OCI-LY3 (cell line): ENCODE results near the gene GGA3.
A peak's percentile ranks its signal among the peaks of the same experiment; 100 is the strongest.

Source experiments
- EZH2phosphoT487 ChIP-seq: fragments of 200-600 bp; shearing (Covaris generic); IDR thresholded peaks from 2 replicates; pipeline ENCODE4 v1.6.1; 2018; ENCODE audit warnings: antibody characterized with exemption, mixed run types, low read depth
- TF ChIP-seq, protein P1 (sequence below): fragments of 200-600, 300-600 bp; sonication (generic); IDR thresholded peaks from 2 replicates; pipeline ENCODE4 v1.5.1; 2014; ENCODE audit warnings: antibody characterized with exemption, low read length, low read depth

DNA sequence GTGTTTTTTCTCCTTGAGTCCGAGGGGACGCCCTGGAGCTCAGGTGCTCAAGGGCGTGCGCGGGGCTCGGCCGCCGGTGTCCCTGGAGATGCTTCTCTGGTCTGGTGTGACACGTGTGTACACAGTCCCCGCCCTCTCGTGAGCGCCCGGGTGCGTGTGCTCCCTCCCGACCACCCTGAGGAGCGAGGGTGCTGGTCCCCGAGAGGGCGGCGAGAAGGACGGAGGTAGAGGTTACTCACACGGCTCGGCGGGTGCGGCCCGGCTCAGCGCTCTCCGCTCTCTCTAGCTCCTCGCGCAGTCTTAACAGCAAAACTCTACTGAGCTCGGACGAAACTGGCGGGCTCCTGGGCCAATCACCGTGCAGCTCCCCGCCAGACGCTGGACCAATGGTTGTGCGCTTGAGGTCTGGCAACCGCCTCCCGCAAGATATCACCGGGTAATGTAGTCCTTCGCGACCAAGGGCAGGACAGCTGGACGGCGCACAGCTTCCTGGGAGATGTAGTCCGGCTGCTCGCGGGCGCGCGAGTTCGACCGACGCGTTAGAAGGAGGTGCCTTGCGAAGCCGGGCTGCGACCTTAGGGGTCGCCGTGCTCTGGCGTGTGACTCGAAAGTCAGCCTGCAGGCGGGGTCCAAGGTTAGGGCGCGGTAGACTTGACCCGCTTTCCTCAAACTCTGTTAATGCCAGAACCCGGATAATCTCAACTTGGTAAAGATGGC is 27.9 kb upstream of the GGA3 start, which contains the start of gene SLC25A19:
- TF ChIP-seq EZH2phosphoT487 = no peak
- TF ChIP-seq, protein P1, sequence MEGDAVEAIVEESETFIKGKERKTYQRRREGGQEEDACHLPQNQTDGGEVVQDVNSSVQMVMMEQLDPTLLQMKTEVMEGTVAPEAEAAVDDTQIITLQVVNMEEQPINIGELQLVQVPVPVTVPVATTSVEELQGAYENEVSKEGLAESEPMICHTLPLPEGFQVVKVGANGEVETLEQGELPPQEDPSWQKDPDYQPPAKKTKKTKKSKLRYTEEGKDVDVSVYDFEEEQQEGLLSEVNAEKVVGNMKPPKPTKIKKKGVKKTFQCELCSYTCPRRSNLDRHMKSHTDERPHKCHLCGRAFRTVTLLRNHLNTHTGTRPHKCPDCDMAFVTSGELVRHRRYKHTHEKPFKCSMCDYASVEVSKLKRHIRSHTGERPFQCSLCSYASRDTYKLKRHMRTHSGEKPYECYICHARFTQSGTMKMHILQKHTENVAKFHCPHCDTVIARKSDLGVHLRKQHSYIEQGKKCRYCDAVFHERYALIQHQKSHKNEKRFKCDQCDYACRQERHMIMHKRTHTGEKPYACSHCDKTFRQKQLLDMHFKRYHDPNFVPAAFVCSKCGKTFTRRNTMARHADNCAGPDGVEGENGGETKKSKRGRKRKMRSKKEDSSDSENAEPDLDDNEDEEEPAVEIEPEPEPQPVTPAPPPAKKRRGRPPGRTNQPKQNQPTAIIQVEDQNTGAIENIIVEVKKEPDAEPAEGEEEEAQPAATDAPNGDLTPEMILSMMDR = peak; percentile 38
